ENCODE results near the gene ENTPD8.

DNA sequence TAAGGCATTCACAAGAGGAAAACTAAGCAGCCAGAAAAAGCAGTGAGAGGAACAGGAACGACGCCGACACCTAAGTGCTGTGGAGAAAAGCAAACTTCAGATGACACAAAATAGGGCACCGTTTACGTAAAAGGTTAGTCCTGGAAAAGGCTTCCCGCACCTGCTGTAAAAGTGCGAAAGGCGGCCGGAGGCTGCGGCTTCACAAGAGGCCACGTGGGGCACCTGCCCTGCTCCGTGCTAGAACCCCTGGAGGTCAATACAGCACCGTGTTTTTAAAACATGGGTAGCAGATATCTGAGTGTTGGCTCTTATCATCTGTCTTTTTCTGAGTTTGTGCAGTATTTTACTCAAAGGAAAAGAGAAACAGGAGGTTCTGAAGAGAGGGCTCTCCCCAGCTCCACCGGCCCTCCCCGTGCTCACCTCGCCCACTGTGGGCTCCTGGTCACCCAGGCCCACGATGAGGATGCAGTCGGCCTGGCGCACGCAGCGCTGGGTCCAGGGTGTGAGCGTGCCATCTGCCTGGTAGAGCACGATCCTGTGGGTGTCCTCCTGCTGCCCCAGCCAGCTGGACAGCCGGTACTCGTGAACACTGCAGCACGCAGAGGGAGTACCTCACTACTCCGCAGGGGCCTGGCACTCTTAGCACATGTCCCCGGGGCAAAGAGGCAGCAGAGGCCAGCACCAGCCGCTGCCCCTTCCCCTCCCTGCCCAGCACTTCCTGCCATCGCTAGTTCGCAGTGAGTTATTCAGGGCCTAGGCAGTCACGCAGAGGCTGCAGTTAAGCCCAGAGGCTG is 38.9 kb upstream of the ENTPD8 start:
- TF ChIP-seq EZH2 (IDR thresholded peaks at IDR 0.05; ENCODE audit: borderline replicate concordance, insufficient read depth, low read depth, low read length, poor library complexity, severe bottlenecking), result no peak
- TF ChIP-seq, protein P1, sequence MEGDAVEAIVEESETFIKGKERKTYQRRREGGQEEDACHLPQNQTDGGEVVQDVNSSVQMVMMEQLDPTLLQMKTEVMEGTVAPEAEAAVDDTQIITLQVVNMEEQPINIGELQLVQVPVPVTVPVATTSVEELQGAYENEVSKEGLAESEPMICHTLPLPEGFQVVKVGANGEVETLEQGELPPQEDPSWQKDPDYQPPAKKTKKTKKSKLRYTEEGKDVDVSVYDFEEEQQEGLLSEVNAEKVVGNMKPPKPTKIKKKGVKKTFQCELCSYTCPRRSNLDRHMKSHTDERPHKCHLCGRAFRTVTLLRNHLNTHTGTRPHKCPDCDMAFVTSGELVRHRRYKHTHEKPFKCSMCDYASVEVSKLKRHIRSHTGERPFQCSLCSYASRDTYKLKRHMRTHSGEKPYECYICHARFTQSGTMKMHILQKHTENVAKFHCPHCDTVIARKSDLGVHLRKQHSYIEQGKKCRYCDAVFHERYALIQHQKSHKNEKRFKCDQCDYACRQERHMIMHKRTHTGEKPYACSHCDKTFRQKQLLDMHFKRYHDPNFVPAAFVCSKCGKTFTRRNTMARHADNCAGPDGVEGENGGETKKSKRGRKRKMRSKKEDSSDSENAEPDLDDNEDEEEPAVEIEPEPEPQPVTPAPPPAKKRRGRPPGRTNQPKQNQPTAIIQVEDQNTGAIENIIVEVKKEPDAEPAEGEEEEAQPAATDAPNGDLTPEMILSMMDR (IDR thresholded peaks at IDR 0.05), result no peak

Data from B cell (primary cell).